Activated naive CD4-positive, alpha-beta T cell treated with anti-CD3 and anti-CD28 coated beads for 36 hours (primary cell): ENCODE measurements around the gene WRNIP1. TPM values are rescaled to one million over a fixed set of nuclear protein-coding genes. Genes with fewer than 3 reads are reported as not detected.

Source experiments
- CTCF ChIA-PET: fragments of 350-600 bp; sonication (Branson Sonifier 250); formaldehyde crosslinking; loops from one replicate; lab custom pipeline; 2021; ENCODE audit warnings: antibody characterized with exemption; lab: Charles Lee
- DNase-seq: peaks from one replicate; pipeline ENCODE4 v3.0.0-alpha.2; 2020
- H3K27ac Mint-ChIP-seq: one replicate; pipeline ENCODE4 v1.8.0; 2021; ENCODE audit warnings: mild to moderate bottlenecking, mixed read lengths
- H3K27me3 Mint-ChIP-seq: one replicate; pipeline ENCODE4 v1.8.0; 2021; ENCODE audit warnings: low read depth, mixed read lengths
- H3K36me3 Mint-ChIP-seq: one replicate; pipeline ENCODE4 v1.8.0; 2021; ENCODE audit warnings: low read depth, mixed read lengths
- H3K4me1 Mint-ChIP-seq: one replicate; pipeline ENCODE4 v1.8.0; 2021; ENCODE audit warnings: low read depth, mixed read lengths
- H3K4me3 Mint-ChIP-seq: one replicate; pipeline ENCODE4 v1.8.0; 2021; ENCODE audit warnings: mild to moderate bottlenecking, moderate library complexity, mixed read lengths
- H3K9me3 Mint-ChIP-seq: one replicate; pipeline ENCODE4 v1.8.0; 2021; ENCODE audit warnings: mixed read lengths
- intact Hi-C: fragments of 100-400 bp; cut with micrococcal nuclease; formaldehyde crosslinking; loops from one replicate; pipeline ENCODE4 v1.15.1; 2023
- total RNA-seq, 2 experiments: library from RNA; stranded (reverse); gene quantifications; one replicate each; pipeline ENCODE4 v1.2.3, GENCODE V29; 2021

The WRNIP1 gene
- total RNA-seq, 2 experiments from 2014 or later: 19.2 to 21.7 TPM

GRCh38 chr6:2731281-2731909 lies 33.8 kb upstream of the WRNIP1 start:
- Mint-ChIP-seq H3K36me3 (no peaks in the 10 kb centered on the region), H3K27me3 (peaks cover 3% of the 10 kb centered on the region), H3K4me1 (peaks cover 3% of the 10 kb centered on the region), H3K27ac (no peak overlapping the region), H3K9me3 (no peaks in the 10 kb centered on the region), H3K4me3 (no peak overlapping the region)
- intact Hi-C loops: no loop called here
- no peak for DNase-seq
- CTCF ChIA-PET: interaction anchor here (1.6 kb wide), 1 partner anchor 19 kb away, joined by 6 read pairs; the partner anchor contains the start of gene MYLK4

GRCh38 chr6:2732503-2733089 lies 32.6 kb upstream of the WRNIP1 start:
- H3K4me1 Mint-ChIP-seq: peaks cover 3% of the 10 kb centered on the region
- intact Hi-C loops: no loop called here

GRCh38 chr6:2733324-2733723 lies 31.9 kb upstream of the WRNIP1 start:
- no peak overlapping the region for H3K4me3 Mint-ChIP-seq
- CTCF ChIA-PET: interaction anchor here (0.7 to 1.2 kb wide), 4 partner anchors 16 to 1127 kb away, joined by 3 to 4 read pairs (median 3); partner anchors contain the start of gene MYLK4
- DNase-seq: peak; percentile 68
- peaks cover 3% of the 10 kb centered on the region for H3K27me3 Mint-ChIP-seq
- H3K36me3 Mint-ChIP-seq: no peaks in the 10 kb centered on the region
- peaks cover 7% of the 10 kb centered on the region for H3K4me1 Mint-ChIP-seq
- intact Hi-C loops: no loop called here
- H3K9me3 Mint-ChIP-seq: no peaks in the 10 kb centered on the region
- no peak overlapping the region for H3K27ac Mint-ChIP-seq

More at GRCh38 chr6:2732503-2733089, 32.6 kb upstream of the WRNIP1 start:
- Mint-ChIP-seq H3K4me3 (no peak overlapping the region), H3K9me3 (no peaks in the 10 kb centered on the region), H3K27me3 (peaks cover 3% of the 10 kb centered on the region), H3K27ac (no peak overlapping the region), H3K36me3 (no peaks in the 10 kb centered on the region)
- DNase-seq: no peak
- CTCF ChIA-PET: interaction anchor here (1.2 to 1.6 kb wide), 2 partner anchors 18 to 29 kb away, joined by 4 to 6 read pairs; partner anchors contain the start of gene MYLK4

GRCh38 chr6:2733736-2734480 lies 31.3 kb upstream of the WRNIP1 start:
- H3K4me1 Mint-ChIP-seq: peaks cover 8% of the 10 kb centered on the region
- no peaks in the 10 kb centered on the region for H3K36me3 Mint-ChIP-seq
- H3K27me3 Mint-ChIP-seq: no peaks in the 10 kb centered on the region
- CTCF ChIA-PET: interaction anchor here (0.7 to 1.2 kb wide), 4 partner anchors 15 to 1127 kb away, joined by 3 to 4 read pairs (median 3); partner anchors contain the start of gene MYLK4
- no peaks in the 10 kb centered on the region for H3K9me3 Mint-ChIP-seq
- no peak overlapping the region for H3K4me3 Mint-ChIP-seq
- DNase-seq: no peak
- intact Hi-C loops: no loop called here
- no peak overlapping the region for H3K27ac Mint-ChIP-seq

GRCh38 chr6:2734488-2735166 lies 30.6 kb upstream of the WRNIP1 start:
- Mint-ChIP-seq H3K4me1 (peaks cover 8% of the 10 kb centered on the region), H3K27ac (no peak overlapping the region), H3K27me3 (no peaks in the 10 kb centered on the region), H3K36me3 (no peaks in the 10 kb centered on the region), H3K9me3 (no peaks in the 10 kb centered on the region), H3K4me3 (no peak overlapping the region)
- intact Hi-C loops: no loop called here
- DNase-seq: no peak
- CTCF ChIA-PET: interaction anchor here (6.2 kb wide), 1 partner anchor 16 kb away, joined by 66 read pairs; the partner anchor contains the start of gene MYLK4

- H3K36me3 Mint-ChIP-seq: no peaks in the 10 kb centered on the region
- H3K4me3 Mint-ChIP-seq: no peak overlapping the region
- H3K27me3 Mint-ChIP-seq: no peaks in the 10 kb centered on the region
- DNase-seq: no peak
- no peaks in the 10 kb centered on the region for H3K9me3 Mint-ChIP-seq
- CTCF ChIA-PET: interaction anchor here (0.6 to 6.2 kb wide), 16 partner anchors 11 to 195 kb away, joined by 3 to 66 read pairs (median 4); partner anchors contain the start of genes MYLK4 and SERPINB1
- H3K4me1 Mint-ChIP-seq: peaks cover 8% of the 10 kb centered on the region
- no peak overlapping the region for H3K27ac Mint-ChIP-seq
- intact Hi-C loops: loop anchor here (1.0 kb wide), 2 partner anchors 12 to 23 kb away; partner anchors contain the start of gene MYLK4
Observed at GRCh38 chr6:2737885-2738284, 27.3 kb upstream of the WRNIP1 start.

GRCh38 chr6:2738373-2738979 lies 26.7 kb upstream of the WRNIP1 start:
- CTCF ChIA-PET: interaction anchor here (0.6 to 6.2 kb wide), 17 partner anchors 8 to 196 kb away, joined by 3 to 66 read pairs (median 4); partner anchors contain the start of genes MYLK4 and SERPINB1
- no peaks in the 10 kb centered on the region for H3K36me3 Mint-ChIP-seq
- peak; percentile 77 for DNase-seq
- no peak overlapping the region for H3K27ac Mint-ChIP-seq
- no peaks in the 10 kb centered on the region for H3K9me3 Mint-ChIP-seq
- H3K4me1 Mint-ChIP-seq: peaks cover 5% of the 10 kb centered on the region
- intact Hi-C loops: loop anchor here (1.0 kb wide), 2 partner anchors 12 to 23 kb away; partner anchors contain the start of gene MYLK4
- H3K4me3 Mint-ChIP-seq: no peak overlapping the region
- no peaks in the 10 kb centered on the region for H3K27me3 Mint-ChIP-seq

GRCh38 chr6:2739335-2739734 lies 25.9 kb upstream of the WRNIP1 start:
- CTCF ChIA-PET: interaction anchor here (0.6 to 6.2 kb wide), 3 partner anchors 11 to 105 kb away, joined by 5 to 66 read pairs (median 6); partner anchors contain the start of gene MYLK4
- Mint-ChIP-seq H3K27ac (no peak overlapping the region), H3K36me3 (no peaks in the 10 kb centered on the region), H3K4me1 (peaks cover 5% of the 10 kb centered on the region), H3K9me3 (no peaks in the 10 kb centered on the region), H3K4me3 (no peak overlapping the region), H3K27me3 (no peaks in the 10 kb centered on the region)
- intact Hi-C loops: no loop called here
- DNase-seq: peak; percentile 40

GRCh38 chr6:2740581-2740980 lies 24.6 kb upstream of the WRNIP1 start:
- Mint-ChIP-seq H3K36me3 (no peaks in the 10 kb centered on the region), H3K27me3 (no peaks in the 10 kb centered on the region), H3K9me3 (no peaks in the 10 kb centered on the region), H3K4me3 (no peak overlapping the region), H3K27ac (no peak overlapping the region), H3K4me1 (peaks cover 5% of the 10 kb centered on the region)
- intact Hi-C loops: no loop called here
- CTCF ChIA-PET: interaction anchor here (0.6 to 6.2 kb wide), 3 partner anchors 10 to 100 kb away, joined by 3 to 66 read pairs (median 6); partner anchors contain the start of gene MYLK4
- no peak for DNase-seq

GRCh38 chr6:2741756-2742155 lies 23.4 kb upstream of the WRNIP1 start:
- Mint-ChIP-seq H3K9me3 (no peaks in the 10 kb centered on the region), H3K36me3 (no peaks in the 10 kb centered on the region), H3K4me1 (peaks cover 5% of the 10 kb centered on the region), H3K27me3 (no peaks in the 10 kb centered on the region), H3K27ac (no peak overlapping the region), H3K4me3 (no peak overlapping the region)
- no peak for DNase-seq
- CTCF ChIA-PET: interaction anchor here (0.5 to 1.4 kb wide), 2 partner anchors 9 to 152 kb away, joined by 4 to 6 read pairs; partner anchors contain the start of gene MYLK4
- intact Hi-C loops: no loop called here
